Gastrocnemius medialis (tissue), 4 donors: Measurements from ENCODE around the gene ANXA8. TPM values are rescaled to one million over a fixed set of nuclear protein-coding genes. Genes with fewer than 3 reads are reported as not detected.

Experiments
- ATAC-seq, 2 donors: fragments of 150-250 bp; one replicate each; pipeline ENCODE4 v1.9.1; 2016
- DNase-seq, 2 donors: peaks; one replicate each; pipeline ENCODE4 v3.0.0-alpha.2; 2019
- H3K27ac ChIP-seq, 4 donors: fragments of 200-600 bp; sonication (generic); 1 replicate in 1 of 4; 2 replicates in 3 of 4; pipeline ENCODE4 v1.5.1; 2016 to 2018; ENCODE audit warnings: mild to moderate bottlenecking in 2 of 4, moderate library complexity in 1 of 4
- H3K27me3 ChIP-seq, 3 donors: fragments of 200-600 bp; sonication (generic) in 2 of 3; 1 replicate in 1 of 3; 2 replicates in 2 of 3; pipeline versions ENCODE4 v1.5.1 to v1.6.0; 2016 to 2019; ENCODE audit warnings: mild to moderate bottlenecking in 1 of 3, moderate library complexity in 1 of 3
- H3K36me3 ChIP-seq, 2 donors: fragments of 200-600 bp; sonication (generic) in 1 of 2; one replicate each; pipeline ENCODE4 v1.5.1; 2017 to 2018
- H3K4me1 ChIP-seq, 2 donors: fragments of 200-600 bp; sonication (generic) in 1 of 2; one replicate each; pipeline ENCODE4 v1.5.1; 2016 to 2017; ENCODE audit warnings: mild to moderate bottlenecking in 2 of 2
- H3K4me3 ChIP-seq, 4 donors: fragments of 200-600 bp; sonication (generic) in 3 of 4; 1 replicate in 1 of 4; 2 replicates in 3 of 4; pipeline ENCODE4 v1.5.1; 2016 to 2019; ENCODE audit warnings: mild to moderate bottlenecking in 2 of 4
- H3K9me3 ChIP-seq, 3 donors: fragments of 200-600 bp; sonication (generic) in 2 of 3; 1 replicate in 1 of 3; 2 replicates in 2 of 3; pipeline ENCODE4 v1.5.1; 2016 to 2019
- POLR2A ChIP-seq, 2 donors: fragments of 450-650 bp; IDR thresholded peaks; one replicate each; pipeline ENCODE4 v1.6.1; 2017; ENCODE audit warnings: antibody characterized with exemption in 2 of 2, mild to moderate bottlenecking in 2 of 2, moderate library complexity in 2 of 2
- in situ Hi-C, 4 donors: fragments of 200-750 bp; cut with MboI; loops; one replicate each; pipeline versions ENCODE4 v1.15.0 to v1.8.0; 2017; ENCODE audit warnings: low sequenced_read_pairs in 4 of 4
- intact Hi-C: fragments of 100-400 bp; cut with DNase I; formaldehyde crosslinking; loops from one replicate; pipeline ENCODE4 v1.15.1; 2023; ENCODE audit warnings: low total_unique reads
- total RNA-seq, 4 donors: library from RNA; depleted of rRNA; stranded (reverse); fragments of >200 nt; gene quantifications; one replicate each; pipeline versions ENCODE4 v1.1.0 to v1.2.3, GENCODE V29; 2016
- TF ChIP-seq, protein P1 (sequence below), 5 experiments: fragments of 450-650 bp in 3 of 5; fragments of 200-600 bp in 2 of 5; sonication (generic) in 2 of 5; IDR thresholded peaks in 4 of 5; conservative IDR thresholded peaks in 1 of 5; 1 replicate in 4 of 5; 2 replicates in 1 of 5; pipeline ENCODE4 v1.5.1; 2016 to 2019; ENCODE audit warnings: antibody characterized with exemption in 5 of 5, mild to moderate bottlenecking in 3 of 5, moderate library complexity in 3 of 5

ANXA8 gene
- total RNA-seq, 4 donors from 2014 or later, result 0.24 TPM; not detected in 3

DNA sequence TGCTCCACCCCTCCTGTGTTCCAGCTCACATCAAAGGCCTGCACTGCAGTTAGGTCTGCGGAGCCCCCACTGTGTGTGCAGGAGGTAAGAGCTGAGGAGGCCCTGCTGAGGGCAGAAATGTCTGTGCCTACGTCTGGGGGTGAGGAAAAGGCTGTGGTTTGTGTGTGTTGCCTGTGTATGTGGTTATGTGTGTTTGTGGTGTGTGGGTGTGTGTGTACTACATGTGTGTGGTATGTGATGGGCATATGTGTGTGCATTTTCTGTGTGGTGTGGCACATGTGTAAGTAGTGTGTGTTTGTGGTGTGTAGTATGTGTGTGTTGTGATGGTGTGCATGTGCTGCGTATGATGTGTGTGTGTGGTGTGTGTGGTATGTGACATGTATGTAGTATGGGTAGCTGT lies 36.2 kb downstream of the ANXA8 start:
- TF ChIP-seq, protein P1, sequence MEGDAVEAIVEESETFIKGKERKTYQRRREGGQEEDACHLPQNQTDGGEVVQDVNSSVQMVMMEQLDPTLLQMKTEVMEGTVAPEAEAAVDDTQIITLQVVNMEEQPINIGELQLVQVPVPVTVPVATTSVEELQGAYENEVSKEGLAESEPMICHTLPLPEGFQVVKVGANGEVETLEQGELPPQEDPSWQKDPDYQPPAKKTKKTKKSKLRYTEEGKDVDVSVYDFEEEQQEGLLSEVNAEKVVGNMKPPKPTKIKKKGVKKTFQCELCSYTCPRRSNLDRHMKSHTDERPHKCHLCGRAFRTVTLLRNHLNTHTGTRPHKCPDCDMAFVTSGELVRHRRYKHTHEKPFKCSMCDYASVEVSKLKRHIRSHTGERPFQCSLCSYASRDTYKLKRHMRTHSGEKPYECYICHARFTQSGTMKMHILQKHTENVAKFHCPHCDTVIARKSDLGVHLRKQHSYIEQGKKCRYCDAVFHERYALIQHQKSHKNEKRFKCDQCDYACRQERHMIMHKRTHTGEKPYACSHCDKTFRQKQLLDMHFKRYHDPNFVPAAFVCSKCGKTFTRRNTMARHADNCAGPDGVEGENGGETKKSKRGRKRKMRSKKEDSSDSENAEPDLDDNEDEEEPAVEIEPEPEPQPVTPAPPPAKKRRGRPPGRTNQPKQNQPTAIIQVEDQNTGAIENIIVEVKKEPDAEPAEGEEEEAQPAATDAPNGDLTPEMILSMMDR (IDR thresholded peaks at IDR 0.05 in 4 of 5, conservative IDR thresholded peaks at IDR 0.05 in 1 of 5), result no peak
- TF ChIP-seq POLR2A (IDR thresholded peaks at IDR 0.05), result no peak
- DNase-seq, result no peak
- Histone ChIP-seq H3K9me3 (no peaks in the 10 kb centered on the region), H3K36me3 (no peaks in the 10 kb centered on the region), H3K27me3 (no peaks in the 10 kb centered on the region), H3K27ac (no peak overlapping the region), H3K4me3 (no peak overlapping the region), H3K4me1 (no peaks in the 10 kb centered on the region)
- in situ Hi-C loops (no loop called here), intact Hi-C loops (no loop called here)
- no peak for ATAC-seq

DNA sequence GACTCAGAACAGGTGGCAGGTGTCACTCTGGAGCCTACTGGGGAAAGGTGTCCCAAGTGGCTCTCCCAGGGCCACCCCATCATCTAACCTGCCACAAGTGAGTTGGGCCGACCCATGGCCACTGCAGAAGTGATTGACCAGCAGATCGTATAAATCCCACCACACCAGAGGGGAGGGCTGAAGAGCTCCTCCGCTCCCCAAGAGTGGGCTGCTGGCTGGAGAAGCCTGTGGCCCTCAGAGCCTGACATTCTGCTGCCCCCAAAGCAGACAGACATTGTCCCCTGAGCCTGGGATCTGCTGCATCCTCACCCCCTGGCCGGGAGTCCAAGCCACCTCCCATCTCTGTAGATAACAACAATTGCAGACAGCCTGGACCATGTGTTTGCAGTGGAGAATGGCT lies 36.7 kb downstream of the ANXA8 start:
- Histone ChIP-seq H3K4me1 (no peaks in the 10 kb centered on the region), H3K9me3 (no peaks in the 10 kb centered on the region), H3K27me3 (no peaks in the 10 kb centered on the region), H3K4me3 (no peak overlapping the region), H3K36me3 (no peaks in the 10 kb centered on the region), H3K27ac (no peak overlapping the region)
- TF ChIP-seq POLR2A (IDR thresholded peaks at IDR 0.05), result no peak
- TF ChIP-seq, protein P1 (IDR thresholded peaks at IDR 0.05 in 4 of 5, conservative IDR thresholded peaks at IDR 0.05 in 1 of 5), result no peak
- no peak for ATAC-seq
- no peak for DNase-seq
- intact Hi-C loops (no loop called here), in situ Hi-C loops (no loop called here)

DNA sequence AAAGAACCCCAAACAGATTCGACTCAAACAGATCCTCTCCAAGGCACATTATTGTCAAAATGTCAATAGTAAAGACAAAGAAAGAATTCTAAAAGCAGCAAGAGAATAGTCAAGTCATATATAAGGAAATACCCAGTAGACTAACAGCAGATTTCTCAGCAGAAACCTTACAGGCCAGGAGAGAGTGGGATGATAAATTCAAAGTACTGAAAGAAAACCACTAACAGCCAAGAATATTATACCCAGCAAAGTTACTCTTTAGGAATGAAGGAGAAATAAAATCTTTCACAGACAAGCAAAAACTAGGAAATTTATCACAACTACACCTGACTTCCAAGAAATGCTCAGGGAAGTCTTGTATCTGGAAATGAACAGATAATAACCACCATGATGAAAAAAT lies 38.2 kb downstream of the ANXA8 start:
- DNase-seq (no peak), ATAC-seq (no peak)
- Histone ChIP-seq H3K36me3 (no peaks in the 10 kb centered on the region), H3K27me3 (no peaks in the 10 kb centered on the region), H3K4me3 (no peak overlapping the region), H3K9me3 (no peaks in the 10 kb centered on the region), H3K4me1 (no peaks in the 10 kb centered on the region), H3K27ac (no peak overlapping the region)
- intact Hi-C loops (no loop called here), in situ Hi-C loops (no loop called here)
- TF ChIP-seq, protein P1 (IDR thresholded peaks at IDR 0.05 in 4 of 5, conservative IDR thresholded peaks at IDR 0.05 in 1 of 5), result no peak
- TF ChIP-seq POLR2A (IDR thresholded peaks at IDR 0.05), result no peak

DNA sequence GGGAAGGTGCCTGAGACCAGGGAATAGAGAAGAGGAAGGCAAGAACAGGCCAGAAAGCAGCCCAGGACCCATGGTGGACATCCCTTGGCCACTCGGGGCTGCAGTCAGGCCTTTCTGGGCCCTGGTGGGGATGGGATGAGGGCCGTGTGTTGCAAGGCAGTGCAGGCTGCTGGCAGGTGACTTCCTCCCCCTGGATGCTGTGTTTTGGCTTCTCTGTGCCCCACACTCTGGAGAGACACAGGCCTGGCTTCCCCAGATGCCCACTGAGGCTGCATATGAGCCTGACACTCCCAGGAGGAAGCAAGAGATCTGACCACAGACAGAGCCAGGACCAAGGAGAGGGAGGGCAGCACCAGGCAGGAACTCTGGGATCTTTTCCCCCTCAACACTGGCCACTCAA lies 39.9 kb downstream of the ANXA8 start:
- in situ Hi-C loops, result no loop called here
- no peaks in the 10 kb centered on the region for H3K27me3 ChIP-seq
- H3K27ac ChIP-seq, result no peak overlapping the region
- H3K9me3 ChIP-seq, result no peaks in the 10 kb centered on the region
- H3K4me1 ChIP-seq, result no peaks in the 10 kb centered on the region
- ATAC-seq (no peak), DNase-seq (no peak)
- no peaks in the 10 kb centered on the region for H3K36me3 ChIP-seq
- no peak overlapping the region for H3K4me3 ChIP-seq
- intact Hi-C loops, result no loop called here
- TF ChIP-seq, protein P1 (IDR thresholded peaks at IDR 0.05 in 4 of 5, conservative IDR thresholded peaks at IDR 0.05 in 1 of 5), result no peak
- no peak for TF ChIP-seq POLR2A (IDR thresholded peaks at IDR 0.05)

DNA sequence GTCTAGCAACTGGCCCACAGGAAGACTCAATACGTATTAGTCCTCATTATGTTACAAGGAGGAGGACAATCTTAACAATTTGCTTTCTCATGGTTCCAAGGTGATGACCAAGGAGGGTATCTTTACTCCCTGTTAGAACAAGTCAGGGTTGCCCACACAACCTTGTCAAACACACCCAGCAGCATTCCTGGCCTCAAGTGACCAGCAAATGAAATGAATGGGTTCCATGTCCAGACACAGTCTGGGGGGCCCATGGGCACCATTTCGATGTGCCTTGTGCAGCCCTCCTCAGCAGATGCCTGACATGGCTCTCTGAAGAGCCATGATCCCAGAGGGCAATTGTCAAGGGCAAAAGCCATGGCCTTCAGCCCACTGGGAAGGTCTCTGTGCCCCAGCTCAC lies 40.8 kb downstream of the ANXA8 start:
- H3K4me3 ChIP-seq, result no peak overlapping the region
- no peaks in the 10 kb centered on the region for H3K36me3 ChIP-seq
- ATAC-seq, result no peak
- H3K9me3 ChIP-seq, result no peaks in the 10 kb centered on the region
- no peak overlapping the region for H3K27ac ChIP-seq
- no peaks in the 10 kb centered on the region for H3K4me1 ChIP-seq
- in situ Hi-C loops, result no loop called here
- no peak for DNase-seq
- no peak for TF ChIP-seq POLR2A (IDR thresholded peaks at IDR 0.05)
- TF ChIP-seq, protein P1 (IDR thresholded peaks at IDR 0.05 in 4 of 5, conservative IDR thresholded peaks at IDR 0.05 in 1 of 5), result no peak
- H3K27me3 ChIP-seq, result no peaks in the 10 kb centered on the region
- intact Hi-C loops, result no loop called here
